OCI-LY7 (cell line): Measurements from ENCODE around the gene MTHFS. TPM values are rescaled to one million over a fixed set of nuclear protein-coding genes. Genes with fewer than 3 reads are reported as not detected.
A peak's percentile ranks its signal among the peaks of the same experiment; 100 is the strongest.

Experiments
- BruUV-seq: library from RNA; stranded (reverse); fragments of 400-500 nt; replicated peaks from 2 replicates; lab custom pipeline; 2021; lab: Mats Ljungman, UMichigan
- CTCF ChIA-PET: fragments of 300-600 bp; sonication (Branson Sonifier 250); formaldehyde crosslinking; loops from one replicate; lab custom pipeline; 2022; ENCODE audit warnings: antibody characterized with exemption; ENCODE audit not compliant: unreplicated experiment; lab: Charles Lee
- POLR2A ChIA-PET: fragments of 300-600 bp; sonication (Branson Sonifier 250); formaldehyde crosslinking; loops from one replicate; lab custom pipeline; 2022; ENCODE audit warnings: antibody characterized with exemption; lab: Charles Lee
- DNase-seq: peaks from one replicate; pipeline ENCODE4 v3.0.0-alpha.2; 2015; ENCODE audit warnings: low spot score
- H2AFZ ChIP-seq: fragments of 200-600 bp; sonication (generic), shearing (Covaris generic); 2 replicates; pipeline ENCODE4 v1.6.1; 2014; ENCODE audit warnings: mild to moderate bottlenecking, antibody characterized with exemption, low read length, moderate library complexity
- H3K27ac ChIP-seq: fragments of 200-600 bp; sonication (generic); 2 replicates; pipeline ENCODE4 v1.5.1; 2014; ENCODE audit warnings: mixed run types, low read depth, mild to moderate bottlenecking, moderate library complexity, low read length, inconsistent platforms; ENCODE audit not compliant: poor library complexity, severe bottlenecking
- H3K36me3 ChIP-seq: fragments of 200-600 bp; sonication (generic); 2 replicates; pipeline ENCODE4 v1.6.1; 2014; ENCODE audit warnings: mild to moderate bottlenecking, antibody characterized with exemption, low read length, moderate library complexity, mixed read lengths; ENCODE audit not compliant: insufficient read depth
- H3K4me1 ChIP-seq: fragments of 200-600 bp; sonication (generic); 2 replicates; pipeline ENCODE4 v1.5.1; 2014; ENCODE audit warnings: mild to moderate bottlenecking, low read length; ENCODE audit not compliant: insufficient read depth, poor library complexity, severe bottlenecking
- H3K4me2 ChIP-seq: fragments of 200-600 bp; sonication (generic); 2 replicates; pipeline ENCODE4 v1.6.1; 2014; ENCODE audit warnings: mild to moderate bottlenecking, low read length
- H3K4me3 ChIP-seq: fragments of 200-600 bp; sonication (generic); 2 replicates; pipeline ENCODE4 v1.5.1; 2014; ENCODE audit warnings: mild to moderate bottlenecking, low read depth, low read length; ENCODE audit not compliant: poor library complexity, severe bottlenecking
- H3K79me2 ChIP-seq: fragments of 200-600 bp; sonication (generic); 2 replicates; pipeline ENCODE4 v1.6.1; 2016; ENCODE audit warnings: low read depth, mild to moderate bottlenecking, low read length, moderate library complexity, mixed read lengths; ENCODE audit not compliant: insufficient read depth
- H3K9me2 ChIP-seq: fragments of 200-600 bp; sonication (generic); 2 replicates; pipeline ENCODE4 v1.6.1; 2016; ENCODE audit warnings: mild to moderate bottlenecking, low read length, mixed read lengths; ENCODE audit not compliant: insufficient read depth
- H3K9me3 ChIP-seq: fragments of 200-600 bp; sonication (generic); 2 replicates; pipeline ENCODE4 v1.6.1; 2014; ENCODE audit warnings: mild to moderate bottlenecking, mixed run types, low read length, mixed read lengths
- H4K20me1 ChIP-seq: fragments of 200-600 bp; sonication (generic); 2 replicates; pipeline ENCODE4 v1.6.1; 2014; ENCODE audit warnings: mild to moderate bottlenecking, antibody characterized with exemption, low read length, moderate library complexity, mixed read lengths; ENCODE audit not compliant: insufficient read depth
- EZH2phosphoT487 ChIP-seq: fragments of 200-600 bp; sonication (generic); IDR thresholded peaks from 2 replicates; pipeline ENCODE4 v1.6.1; 2018; ENCODE audit warnings: low read depth, borderline replicate concordance, mild to moderate bottlenecking, mixed run types, antibody characterized with exemption, low read length, moderate library complexity, mixed read lengths
- intact Hi-C: fragments of 100-400 bp; cut with micrococcal nuclease; formaldehyde crosslinking; loops from one replicate; pipeline ENCODE4 v1.10.0; 2022; ENCODE audit not compliant: unreplicated experiment
- total RNA-seq, 2 experiments: library from RNA; depleted of rRNA in 1 of 2; stranded (reverse); fragments of >200 nt in 1 of 2; shearing (Covaris generic) in 1 of 2; gene quantifications; 2 replicates each; pipeline ENCODE4 v1.2.3, GENCODE V29; 2014 to 2022
- TF ChIP-seq, protein P1 (sequence below): fragments of 200-600 bp; sonication (generic); conservative IDR thresholded peaks from 2 replicates; pipeline ENCODE4 v1.5.1; 2014; ENCODE audit warnings: mild to moderate bottlenecking, antibody characterized with exemption, low read length, moderate library complexity, mixed read lengths

MTHFS gene
- total RNA-seq, 2 experiments from 2014 or later: 12.4 to 32.3 TPM

DNA sequence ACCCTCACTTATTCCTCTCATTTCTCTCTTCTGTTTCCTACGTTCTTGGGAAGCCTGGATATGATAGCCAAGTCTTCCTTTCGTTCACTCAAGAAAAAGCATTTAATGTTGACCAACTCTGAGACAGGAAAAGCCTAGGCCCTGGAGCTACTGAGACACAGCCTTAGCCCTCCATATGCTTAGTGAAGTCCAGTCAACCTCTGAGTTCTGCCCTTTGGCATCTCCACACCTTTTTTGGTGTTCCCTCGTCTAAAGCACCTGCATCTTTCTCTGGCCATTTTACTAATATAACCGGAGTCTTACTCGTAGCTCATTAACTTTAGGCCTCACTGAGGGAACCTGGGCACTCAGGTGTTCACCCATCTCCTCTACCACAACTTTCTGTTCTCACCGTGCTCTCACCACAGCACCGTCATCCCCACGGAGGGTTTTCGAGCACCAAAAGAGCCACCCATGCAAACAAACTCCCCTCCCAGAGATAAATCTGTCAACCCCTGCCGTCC is 632 bp downstream of the MTHFS start:
- Histone ChIP-seq H3K79me2 (peaks cover 12% of the 10 kb centered on the region; the same call in 1 of the 2 replicates), H3K9me2 (no peaks in the 10 kb centered on the region), H3K36me3 (peaks cover 7% of the 10 kb centered on the region), H3K4me3 (peak overlapping the region; percentile 80), H3K4me2 (peak overlapping the region; percentile 88), H4K20me1 (no peaks in the 10 kb centered on the region), H3K27ac (peak overlapping the region; percentile 62), H2AFZ (peak overlapping the region; percentile 90), H3K9me3 (no peaks in the 10 kb centered on the region), H3K4me1 (peaks cover 19% of the 10 kb centered on the region)
- intact Hi-C loops: loop anchor here (1.0 to 10.0 kb wide), 5 partner anchors 27 to 276 kb away; partner anchors contain the start of genes FAH and ZFAND6
- TSS peak; percentile 75 for BruUV-seq
- POLR2A ChIA-PET: interaction anchor here (0.9 to 3.0 kb wide), 8 partner anchors 9 to 265 kb away, joined by 3 to 22 read pairs (median 4); no protein-coding TSS in a partner anchor
- CTCF ChIA-PET: no interaction called here
- TF ChIP-seq, protein P1, sequence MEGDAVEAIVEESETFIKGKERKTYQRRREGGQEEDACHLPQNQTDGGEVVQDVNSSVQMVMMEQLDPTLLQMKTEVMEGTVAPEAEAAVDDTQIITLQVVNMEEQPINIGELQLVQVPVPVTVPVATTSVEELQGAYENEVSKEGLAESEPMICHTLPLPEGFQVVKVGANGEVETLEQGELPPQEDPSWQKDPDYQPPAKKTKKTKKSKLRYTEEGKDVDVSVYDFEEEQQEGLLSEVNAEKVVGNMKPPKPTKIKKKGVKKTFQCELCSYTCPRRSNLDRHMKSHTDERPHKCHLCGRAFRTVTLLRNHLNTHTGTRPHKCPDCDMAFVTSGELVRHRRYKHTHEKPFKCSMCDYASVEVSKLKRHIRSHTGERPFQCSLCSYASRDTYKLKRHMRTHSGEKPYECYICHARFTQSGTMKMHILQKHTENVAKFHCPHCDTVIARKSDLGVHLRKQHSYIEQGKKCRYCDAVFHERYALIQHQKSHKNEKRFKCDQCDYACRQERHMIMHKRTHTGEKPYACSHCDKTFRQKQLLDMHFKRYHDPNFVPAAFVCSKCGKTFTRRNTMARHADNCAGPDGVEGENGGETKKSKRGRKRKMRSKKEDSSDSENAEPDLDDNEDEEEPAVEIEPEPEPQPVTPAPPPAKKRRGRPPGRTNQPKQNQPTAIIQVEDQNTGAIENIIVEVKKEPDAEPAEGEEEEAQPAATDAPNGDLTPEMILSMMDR: no peak
- no peak for TF ChIP-seq EZH2phosphoT487
- DNase-seq: no peak

DNA sequence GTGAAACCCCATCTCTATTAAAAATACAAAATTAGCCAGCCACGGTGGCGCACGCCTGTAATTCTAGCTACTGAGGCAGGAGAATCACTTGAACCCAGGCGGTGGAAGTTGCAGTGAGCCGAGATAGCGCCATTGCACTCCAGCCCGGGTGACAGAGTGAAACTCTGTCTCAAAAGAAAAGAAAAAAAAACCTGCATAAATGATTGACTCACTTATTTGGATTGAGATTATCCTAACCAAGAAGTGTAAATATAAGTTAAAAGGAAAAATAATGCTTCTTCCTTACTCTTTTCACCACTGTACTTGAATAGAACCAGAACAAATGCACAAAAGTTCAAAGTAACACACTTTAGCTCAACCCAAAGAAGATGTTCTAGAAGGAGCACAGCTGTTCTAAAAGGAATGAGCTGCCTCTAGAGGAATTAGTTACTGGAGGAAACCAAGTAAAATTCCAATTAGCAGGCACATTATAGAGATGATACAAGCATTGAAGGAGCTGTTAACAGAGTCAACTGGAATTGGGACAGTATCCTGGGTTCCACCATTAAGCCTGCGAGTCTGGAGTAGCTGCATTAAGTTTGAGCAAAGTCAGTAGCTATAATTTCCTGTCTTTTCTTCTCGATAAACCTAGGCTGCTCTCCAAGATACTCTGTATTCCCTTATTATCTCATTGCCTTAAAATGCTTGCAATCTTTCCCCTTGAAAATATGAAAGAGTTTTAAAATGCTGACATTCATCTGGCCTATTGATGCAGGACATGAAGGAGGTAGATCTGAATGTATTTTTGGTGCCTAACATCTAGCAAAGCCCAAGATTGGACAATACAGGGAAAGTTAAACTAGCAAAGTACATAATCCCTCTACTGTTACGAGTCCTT is 9.5 kb downstream of the MTHFS start:
- TF ChIP-seq, protein P1: no peak
- no peak for TF ChIP-seq EZH2phosphoT487
- Histone ChIP-seq H3K4me1 (no peaks in the 10 kb centered on the region), H3K79me2 (no peaks in the 10 kb centered on the region), H3K9me3 (no peaks in the 10 kb centered on the region), H3K36me3 (peaks cover 64% of the 10 kb centered on the region), H3K4me2 (no peak overlapping the region), H4K20me1 (no peaks in the 10 kb centered on the region), H3K4me3 (no peak overlapping the region), H3K9me2 (no peaks in the 10 kb centered on the region), H3K27ac (no peak overlapping the region), H2AFZ (no peak overlapping the region)
- BruUV-seq: no TSS peak
- DNase-seq: no peak
- ChIA-PET POLR2A (interaction anchor here (0.5 to 1.2 kb wide), 4 partner anchors 9 to 132 kb away, joined by 3 to 5 read pairs (median 4); no protein-coding TSS in a partner anchor), CTCF (interaction anchor here (0.9 kb wide), 1 partner anchor 23 kb away, joined by 3 read pairs; no protein-coding TSS in a partner anchor)
- intact Hi-C loops: no loop called here
